B cell (primary cell): ENCODE measurements around the gene CNTN4. TPM values are rescaled to one million over a fixed set of nuclear protein-coding genes. Genes with fewer than 3 reads are reported as not detected.

Experiments
- ATAC-seq: fragments of 200-7000 bp; cut with Tn5 transposase; one replicate; pipeline ENCODE4 v1.10.0; 2021; ENCODE audit warnings: low read depth, mild to moderate bottlenecking, moderate number of reproducible peaks, moderate library complexity
- CTCF ChIA-PET: fragments of 350-600 bp; sonication (Branson Sonifier 250); formaldehyde crosslinking; loops from one replicate; lab custom pipeline; 2021; ENCODE audit warnings: antibody characterized with exemption, inconsistent platforms; lab: Charles Lee
- POLR2A ChIA-PET: fragments of 350-600 bp; sonication (Branson Sonifier 250); formaldehyde crosslinking; loops from one replicate; lab custom pipeline; 2021; ENCODE audit warnings: antibody characterized with exemption; lab: Charles Lee
- DNase-seq: peaks from one replicate; pipeline ENCODE4 v3.0.0; 2013
- H2AFZ ChIP-seq: 2 replicates; pipeline ENCODE4 v1.6.1; 2012; ENCODE audit warnings: mild to moderate bottlenecking, low read depth, low read length; ENCODE audit not compliant: insufficient read depth, poor library complexity, severe bottlenecking
- H3K27ac ChIP-seq, 2 donors: 1 replicate in 1 of 2; 2 replicates in 1 of 2; pipeline ENCODE4 v1.5.1; 2012 to 2013; ENCODE audit warnings: low read length in 2 of 2, mild to moderate bottlenecking in 2 of 2, moderate library complexity in 1 of 2
- H3K27me3 ChIP-seq, 4 experiments: fragments of 200-600 bp in 1 of 4; sonication (generic) in 1 of 4; replicated peaks in 1 of 4; 1 replicate in 2 of 4; 2 replicates in 2 of 4; pipeline versions ENCODE4 v1.6.1 to v1.7.0; 2013 to 2016; ENCODE audit warnings: low read length in 3 of 4, mild to moderate bottlenecking in 2 of 4, mixed read lengths in 1 of 4, moderate library complexity in 1 of 4; ENCODE audit not compliant: insufficient read depth in 4 of 4, control insufficient read depth in 3 of 4; ENCODE audit errors: control extremely low read depth in 1 of 4
- H3K36me3 ChIP-seq, 2 experiments: replicated peaks in 1 of 2; 1 replicate in 1 of 2; 2 replicates in 1 of 2; pipeline versions ENCODE4 v1.6.1 to v1.7.1; 2013; ENCODE audit warnings: low read length in 1 of 2; ENCODE audit not compliant: insufficient read depth in 2 of 2, control insufficient read depth in 1 of 2; ENCODE audit errors: control extremely low read depth in 1 of 2, extremely low read depth in 1 of 2
- H3K4me1 ChIP-seq, 2 donors: fragments of 200-600 bp in 1 of 2; sonication (generic) in 1 of 2; 1 replicate in 1 of 2; 2 replicates in 1 of 2; pipeline versions ENCODE4 v1.5.1 to v1.6.1; 2013 to 2017; ENCODE audit warnings: low read length in 2 of 2; ENCODE audit not compliant: control insufficient read depth in 2 of 2, insufficient read depth in 2 of 2
- H3K4me2 ChIP-seq: replicated peaks from 2 replicates; pipeline ENCODE3; 2012; ENCODE audit warnings: mild to moderate bottlenecking, low read depth, low read length; ENCODE audit not compliant: poor library complexity, severe bottlenecking
- H3K4me3 ChIP-seq, 5 experiments: fragments of 200-600 bp in 1 of 5; sonication (generic) in 1 of 5; 1 replicate in 3 of 5; 2 replicates in 2 of 5; pipeline versions ENCODE4 v1.5.1 to v1.7.0; 2011 to 2016; ENCODE audit warnings: low read length in 4 of 5, mild to moderate bottlenecking in 4 of 5, low read depth in 2 of 5, control low read depth in 1 of 5, moderate library complexity in 1 of 5; ENCODE audit not compliant: insufficient read depth in 1 of 5; ENCODE audit errors: control extremely low read depth in 1 of 5, extremely low read depth in 1 of 5
- H3K79me2 ChIP-seq: fragments of 200-600 bp; sonication (generic); one replicate; pipeline ENCODE4 v1.6.0; 2016; ENCODE audit warnings: low read length; ENCODE audit not compliant: control insufficient read depth, insufficient read depth
- H3K9ac ChIP-seq: fragments of 200-600 bp; sonication (generic); 2 replicates; pipeline ENCODE4 v1.6.1; 2017; ENCODE audit warnings: mild to moderate bottlenecking, low read length, moderate library complexity
- H3K9me3 ChIP-seq, 3 donors: one replicate each; pipeline versions ENCODE4 v1.6.1 to v1.7.1; 2013; ENCODE audit warnings: low read length in 2 of 3; ENCODE audit not compliant: control insufficient read depth in 2 of 3, insufficient read depth in 1 of 3; ENCODE audit errors: control extremely low read depth in 1 of 3
- H4K20me1 ChIP-seq: 2 replicates; pipeline ENCODE4 v1.6.0; 2012; ENCODE audit warnings: mild to moderate bottlenecking, low read length; ENCODE audit not compliant: insufficient read depth, control insufficient read depth, poor library complexity, severe bottlenecking
- H3K27ac Mint-ChIP-seq: one replicate; pipeline ENCODE4 v1.8.0; 2021; ENCODE audit warnings: mixed read lengths
- H3K27me3 Mint-ChIP-seq: one replicate; pipeline ENCODE4 v1.8.0; 2021; ENCODE audit warnings: mixed read lengths
- H3K4me1 Mint-ChIP-seq: one replicate; pipeline ENCODE4 v1.8.0; 2021; ENCODE audit warnings: mixed read lengths
- H3K4me3 Mint-ChIP-seq: one replicate; pipeline ENCODE4 v1.8.0; 2021; ENCODE audit warnings: mixed read lengths
- H3K9me3 Mint-ChIP-seq: one replicate; pipeline ENCODE4 v1.8.0; 2022; ENCODE audit warnings: mixed read lengths; ENCODE audit not compliant: insufficient read depth
- CTCF ChIP-seq: fragments of 200-600 bp; IDR thresholded peaks from one replicate; pipeline ENCODE4 v1.8.0; 2022; ENCODE audit warnings: antibody characterized with exemption, mild to moderate bottlenecking
- EZH2 ChIP-seq: IDR thresholded peaks from 2 replicates; pipeline ENCODE4 v1.6.1; 2012; ENCODE audit warnings: borderline replicate concordance, low read depth, mild to moderate bottlenecking, moderate library complexity, low read length; ENCODE audit not compliant: insufficient read depth, poor library complexity, severe bottlenecking
- WGBS: methylation state at CpG from one replicate; pipeline ENCODE4 v1.1.5; 2013; ENCODE audit warnings: missing lambda C conversion rate; ENCODE audit not compliant: insufficient coverage; 5-methylcytosine and 5-hydroxymethylcytosine counted together
- intact Hi-C: fragments of 100-400 bp; cut with micrococcal nuclease; formaldehyde crosslinking; loops from one replicate; pipeline ENCODE4 v1.10.0; 2022
- polyA plus RNA-seq: library from polyadenylated mRNA; depleted of rRNA; stranded (reverse); fragments of >200 nt; gene quantifications from 2 replicates; pipeline ENCODE4 v1.2.3, GENCODE V29; 2012
- total RNA-seq, 2 donors: library from RNA; stranded (reverse); fragments of 120-200 nt in 1 of 2; gene quantifications; 1 replicate in 1 of 2; 2 replicates in 1 of 2; pipeline versions ENCODE4 v1.2.3 to v1.2.4, GENCODE V29; 2013 to 2022

CNTN4 gene
- total and polyA plus RNA-seq, 2 donors (not counting 1 experiment from before 2014, with no cell fraction given), result 0.05 TPM; not detected in 1

- CTCF ChIA-PET, result no interaction called here
- Histone ChIP-seq H3K79me2 (no peaks in the 10 kb centered on the region), H3K27ac (no peak overlapping the region), H3K36me3 (no peaks in the 10 kb centered on the region), H3K4me2 (no peak overlapping the region), H4K20me1 (no peaks in the 10 kb centered on the region), H2AFZ (no peak overlapping the region), H3K4me1 (no peaks in the 10 kb centered on the region), H3K9me3 (peaks cover 0 to 4% (median 0%) of the 10 kb centered on the region in 3 donors), H3K9ac (no peak overlapping the region), H3K4me3 (no peak overlapping the region), H3K27me3 (no peaks in the 10 kb centered on the region)
- H3K27me3 Mint-ChIP-seq, result no peaks in the 10 kb centered on the region
- DNase-seq (no peak), ATAC-seq (no peak)
- POLR2A ChIA-PET, result no interaction called here
- H3K4me1 Mint-ChIP-seq, result no peaks in the 10 kb centered on the region
- H3K4me3 Mint-ChIP-seq, result no peak overlapping the region
- intact Hi-C loops, result no loop called here
- H3K27ac Mint-ChIP-seq, result no peak overlapping the region
- TF ChIP-seq CTCF, result no peak
- TF ChIP-seq EZH2, result no peak
- no peaks in the 10 kb centered on the region for H3K9me3 Mint-ChIP-seq
Observed at GRCh38 chr3:2849092-2849491, 750.4 kb downstream of the CNTN4 start.

GRCh38 chr3:2850701-2851100 is 752.0 kb downstream of the CNTN4 start:
- Histone ChIP-seq H3K4me2 (no peak overlapping the region), H3K4me1 (no peaks in the 10 kb centered on the region), H3K36me3 (no peaks in the 10 kb centered on the region), H4K20me1 (no peaks in the 10 kb centered on the region), H3K9ac (no peak overlapping the region), H3K27ac (no peak overlapping the region), H3K27me3 (no peaks in the 10 kb centered on the region), H3K4me3 (no peak overlapping the region), H3K9me3 (peaks cover 0 to 4% (median 0%) of the 10 kb centered on the region in 3 donors), H2AFZ (no peak overlapping the region), H3K79me2 (no peaks in the 10 kb centered on the region)
- intact Hi-C loops, result no loop called here
- no CpG with 5 or more reads among the region's 2 CpGs for WGBS
- no peaks in the 10 kb centered on the region for H3K27me3 Mint-ChIP-seq
- no peaks in the 10 kb centered on the region for H3K9me3 Mint-ChIP-seq
- H3K4me3 Mint-ChIP-seq, result no peak overlapping the region
- H3K4me1 Mint-ChIP-seq, result no peaks in the 10 kb centered on the region
- TF ChIP-seq CTCF (no peak), EZH2 (no peak)
- CTCF ChIA-PET, result no interaction called here
- DNase-seq (no peak), ATAC-seq (no peak)
- H3K27ac Mint-ChIP-seq, result no peak overlapping the region
- POLR2A ChIA-PET, result no interaction called here
